Skin epidermis (tissue), 12 donors: ENCODE data around the gene HSDL2.

Experiments
- H3K27ac ChIP-seq, 21 experiments: fragments of 200-600 bp; sonication (generic) in 11 of 21; one replicate each; pipeline ENCODE4 v1.5.0; 2020; ENCODE audit warnings: mild to moderate bottlenecking in 3 of 21, inconsistent platforms in 2 of 21, moderate library complexity in 2 of 21
- H3K4me3 ChIP-seq, 7 experiments: fragments of 200-600 bp; sonication (generic) in 2 of 7; one replicate each; pipeline ENCODE4 v1.5.0; 2020; ENCODE audit warnings: inconsistent platforms in 2 of 7, mild to moderate bottlenecking in 2 of 7, moderate library complexity in 1 of 7

HSDL2 gene

DNA sequence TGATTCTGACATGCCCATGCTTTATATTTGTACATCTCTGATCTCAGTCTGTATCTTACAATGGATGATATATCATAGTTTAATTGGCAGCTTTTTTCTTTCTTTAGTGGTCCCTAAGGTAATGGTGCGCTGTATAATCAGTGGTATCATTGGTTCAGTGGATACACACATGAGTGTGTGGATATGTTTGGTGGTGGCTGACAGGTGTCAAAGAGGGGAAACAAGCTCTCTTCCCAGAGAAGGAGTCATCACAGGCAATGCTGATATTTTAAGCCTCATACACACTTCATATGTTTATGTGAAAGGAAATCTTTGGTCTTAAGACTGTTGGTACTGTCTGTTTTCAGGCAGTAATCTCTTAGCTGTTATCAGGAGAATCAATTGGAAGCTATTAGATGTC, 54.6 kb downstream of the HSDL2 start:
- H3K4me3 ChIP-seq: no peak overlapping the region
- H3K27ac ChIP-seq: peak overlapping the region in 6 of 21 experiments; percentile 5 to 50 (median 30)

DNA sequence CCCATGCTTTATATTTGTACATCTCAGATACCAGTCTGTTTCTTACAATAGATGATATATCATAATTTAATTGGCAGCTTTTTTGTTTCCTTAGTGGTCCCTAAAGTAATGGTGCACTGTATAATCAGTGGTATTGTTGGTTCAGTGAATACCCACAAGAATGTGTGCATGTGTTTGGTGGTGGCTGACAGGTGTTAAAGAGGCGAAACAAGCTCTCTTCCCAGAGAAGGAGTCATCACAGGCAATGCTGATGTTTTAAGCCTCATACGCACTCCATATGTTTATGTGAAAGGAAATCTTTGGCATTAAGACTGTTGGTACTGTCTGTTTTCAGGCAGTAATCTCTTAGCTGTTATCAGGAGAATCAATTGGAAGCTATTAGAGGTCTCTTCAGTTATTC, 57.5 kb downstream of the HSDL2 start:
- Histone ChIP-seq H3K27ac (no peak overlapping the region), H3K4me3 (no peak overlapping the region)

DNA sequence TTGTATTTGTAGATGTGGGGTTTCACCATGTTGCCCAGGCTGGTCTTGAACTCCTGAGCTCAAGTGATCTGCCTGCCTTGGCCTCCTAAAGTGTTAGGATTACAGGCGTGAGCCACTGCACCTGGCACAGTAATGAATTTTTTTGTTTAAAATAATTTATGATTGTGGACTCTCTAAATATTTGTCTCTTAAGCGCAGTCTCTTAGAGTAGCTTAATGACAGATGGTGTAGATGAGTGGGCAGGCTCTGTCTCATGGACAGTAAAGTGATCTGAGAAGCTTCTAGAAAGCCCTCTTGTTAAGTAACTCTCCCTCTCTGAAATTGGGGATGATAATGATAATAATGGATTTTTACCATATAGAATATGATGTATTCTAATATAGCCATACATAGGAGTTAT, 59.3 kb downstream of the HSDL2 start:
- Histone ChIP-seq H3K27ac (no peak overlapping the region), H3K4me3 (no peak overlapping the region)

DNA sequence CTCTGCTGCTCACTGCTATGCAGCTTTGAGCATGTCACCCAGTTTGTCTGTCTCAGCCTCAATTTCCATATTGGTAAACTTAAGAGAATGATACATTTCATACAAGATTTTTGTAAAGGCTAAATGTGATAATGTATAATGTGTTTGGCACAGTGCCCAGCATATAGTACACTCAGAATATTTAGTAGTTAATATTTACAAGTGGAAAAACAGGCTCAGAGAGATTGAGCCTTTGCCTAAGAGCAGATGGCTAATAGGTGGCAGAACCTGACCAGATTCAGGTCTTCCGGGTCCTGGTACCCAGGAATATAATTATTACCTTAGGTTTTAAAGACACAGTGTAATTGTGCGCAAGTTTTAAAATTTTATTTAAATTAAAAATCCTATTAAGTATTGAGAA, 59.9 kb downstream of the HSDL2 start:
- Histone ChIP-seq H3K27ac (no peak overlapping the region), H3K4me3 (no peak overlapping the region)

DNA sequence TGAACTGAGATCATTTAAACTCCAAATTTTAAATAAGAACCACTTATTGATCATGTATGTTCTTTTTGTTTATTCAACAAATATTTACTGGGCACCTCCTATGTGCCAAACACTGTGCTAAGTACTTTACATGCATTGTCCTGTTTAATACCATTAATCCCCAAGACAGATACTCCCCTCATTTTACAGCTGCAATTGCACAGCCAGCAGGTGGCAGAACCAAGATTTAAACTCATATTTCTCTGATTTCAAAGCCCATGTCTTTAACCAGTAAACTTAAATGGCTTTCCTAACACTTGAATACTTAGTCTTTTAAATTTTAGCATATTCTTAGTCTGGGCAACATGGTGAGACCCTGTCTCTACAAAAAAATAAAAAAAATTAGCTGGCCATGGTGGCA, 63.3 kb downstream of the HSDL2 start:
- Histone ChIP-seq H3K27ac (no peak overlapping the region), H3K4me3 (no peak overlapping the region)

DNA sequence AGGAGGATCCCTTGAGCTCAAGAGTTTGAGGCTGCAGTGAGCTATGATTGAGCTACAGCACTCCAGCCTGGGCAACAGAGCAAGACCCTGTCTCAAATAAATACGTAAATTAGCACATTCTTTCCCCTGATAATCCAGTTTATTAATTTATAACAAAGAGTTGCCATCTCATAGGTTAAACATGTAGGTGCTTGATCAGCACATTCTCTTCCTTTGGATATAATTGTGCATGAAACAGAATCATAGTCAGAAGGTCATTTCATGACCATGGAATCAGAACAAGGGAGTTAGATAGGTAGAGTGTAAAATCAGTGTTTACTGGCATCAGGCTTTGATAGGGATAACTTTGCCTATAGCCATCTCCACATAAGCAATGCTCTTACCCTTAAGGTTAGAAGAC, 63.7 kb downstream of the HSDL2 start:
- Histone ChIP-seq H3K27ac (no peak overlapping the region), H3K4me3 (no peak overlapping the region)

DNA sequence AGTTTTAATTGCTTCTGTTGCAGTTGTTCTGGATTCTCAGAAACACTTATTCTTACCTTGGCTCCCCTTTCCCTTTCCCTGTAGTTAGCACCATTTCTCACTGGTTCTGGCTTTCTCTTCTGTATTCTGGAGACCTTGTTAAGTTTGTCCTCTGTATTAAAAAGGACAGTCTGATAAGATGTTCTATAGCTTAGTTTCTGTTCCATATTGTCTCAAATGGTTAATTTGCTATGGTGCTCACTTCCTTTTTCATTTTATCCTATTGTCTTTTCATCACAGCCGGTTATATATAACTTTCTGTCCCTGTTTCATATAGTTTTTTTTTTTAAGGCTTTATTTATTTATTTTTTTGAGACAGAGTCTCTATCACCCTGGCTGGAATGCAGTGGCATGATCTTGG, 65.3 kb downstream of the HSDL2 start:
- no peak overlapping the region for H3K27ac ChIP-seq

DNA sequence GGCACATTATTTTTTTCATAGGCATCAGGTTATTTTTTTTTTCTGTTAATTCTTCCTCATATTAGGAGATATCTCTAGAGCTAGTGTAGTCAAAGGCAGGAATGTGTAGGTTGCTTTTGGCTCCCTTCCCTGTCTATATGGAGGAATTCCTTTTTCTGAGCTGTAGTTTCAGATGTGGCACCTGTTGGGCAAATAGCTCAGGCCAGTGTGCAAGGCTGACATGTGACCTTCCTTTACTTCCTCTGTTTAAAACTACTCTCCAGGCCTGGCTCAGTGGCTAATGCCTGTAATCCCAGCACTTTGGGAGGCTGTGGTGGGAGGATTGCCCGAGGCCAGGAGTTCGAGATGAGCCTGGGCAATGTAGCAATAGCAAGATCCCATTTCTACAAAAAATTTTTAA, 66.2 kb downstream of the HSDL2 start:
- Histone ChIP-seq H3K27ac (peak overlapping the region in 1 of 21 experiments; percentile 25), H3K4me3 (no peak overlapping the region)

More for the DNA sequence above, 65.3 kb downstream of the HSDL2 start:
- no peak overlapping the region for H3K4me3 ChIP-seq

DNA sequence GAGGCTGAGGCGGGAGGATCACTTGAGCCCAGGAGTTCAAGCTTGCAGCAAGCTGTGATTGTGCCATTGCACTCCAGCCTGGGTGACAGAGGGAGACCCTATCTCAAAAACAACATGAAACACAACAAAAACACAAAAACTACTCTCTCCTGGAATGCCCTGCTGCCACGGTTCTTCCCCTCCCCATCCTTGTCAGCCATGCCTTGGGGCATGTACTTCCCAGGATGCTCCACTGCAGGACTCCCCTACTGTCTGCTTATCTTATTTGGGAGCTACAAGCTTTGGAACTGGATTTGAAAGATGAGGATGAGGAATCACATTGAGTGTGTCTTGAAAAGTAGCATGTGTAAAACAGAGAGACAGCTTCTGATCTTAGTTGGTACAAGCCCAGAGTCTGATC, 66.6 kb downstream of the HSDL2 start:
- Histone ChIP-seq H3K27ac (peak overlapping the region in 8 of 21 experiments; percentile 1 to 68 (median 19)), H3K4me3 (no peak overlapping the region)

DNA sequence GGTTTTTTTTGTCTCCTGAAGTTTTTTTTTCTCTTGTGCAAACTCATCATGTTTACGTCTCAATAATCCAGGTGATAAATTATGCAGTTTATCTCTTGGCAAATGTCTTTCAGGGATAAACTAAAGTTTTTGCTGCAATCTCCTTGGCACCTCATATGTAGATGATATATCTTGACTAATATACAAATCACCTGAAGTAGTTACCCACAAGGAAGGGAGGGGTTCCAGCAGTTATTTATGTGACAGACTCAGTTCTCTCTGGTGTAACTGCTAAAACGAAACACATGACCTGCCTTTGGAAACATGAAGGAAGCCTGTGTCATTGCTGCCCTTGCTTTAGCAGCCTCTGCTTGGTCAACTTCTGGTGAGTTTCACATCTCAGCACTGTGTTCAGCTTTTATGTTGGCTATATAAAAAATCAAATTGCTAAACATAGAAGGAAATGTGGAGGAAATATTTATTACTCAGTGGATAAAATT, 67.4 kb downstream of the HSDL2 start:
- Histone ChIP-seq H3K4me3 (no peak overlapping the region), H3K27ac (peak overlapping the region in 7 of 21 experiments; percentile 2 to 68 (median 33))

DNA sequence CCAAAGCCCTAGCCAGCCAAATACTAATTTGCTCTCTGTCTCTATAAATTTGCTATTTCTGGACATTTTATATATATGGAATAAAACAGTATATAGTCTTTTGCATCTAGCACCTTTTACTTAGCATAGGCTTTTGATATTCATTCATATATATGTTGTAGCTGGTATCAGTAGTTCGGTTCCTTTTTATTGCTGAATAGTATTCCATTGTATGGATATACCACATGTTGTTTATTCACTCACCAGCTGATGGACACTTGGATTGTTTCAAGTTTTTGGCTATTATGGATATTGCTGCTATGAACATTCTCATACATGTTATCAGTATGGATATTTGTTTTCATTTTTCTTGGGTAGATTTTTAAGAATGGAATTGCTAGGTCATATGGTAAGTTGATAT, 82.9 kb downstream of the HSDL2 start:
- Histone ChIP-seq H3K4me3 (no peak overlapping the region), H3K27ac (no peak overlapping the region)

DNA sequence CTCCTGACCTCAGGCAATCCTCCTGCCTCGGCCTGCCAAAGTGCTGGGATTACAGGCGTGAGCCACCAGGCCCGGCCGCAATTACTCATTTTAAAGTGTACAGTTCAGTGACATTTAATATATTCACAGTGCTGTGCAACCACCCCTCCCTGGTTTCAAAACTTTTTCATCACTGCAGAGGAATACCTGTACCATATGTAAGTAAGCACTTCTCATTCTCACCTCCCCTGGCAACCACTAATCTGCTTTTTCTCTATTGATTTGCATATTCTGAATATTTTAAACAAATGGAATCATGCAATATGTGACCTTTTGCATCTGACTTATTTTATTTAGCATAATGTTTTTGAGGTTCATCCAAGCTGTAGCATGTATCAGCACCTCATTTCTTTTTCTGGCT, 85.4 kb downstream of the HSDL2 start:
- Histone ChIP-seq H3K4me3 (no peak overlapping the region), H3K27ac (no peak overlapping the region)

DNA sequence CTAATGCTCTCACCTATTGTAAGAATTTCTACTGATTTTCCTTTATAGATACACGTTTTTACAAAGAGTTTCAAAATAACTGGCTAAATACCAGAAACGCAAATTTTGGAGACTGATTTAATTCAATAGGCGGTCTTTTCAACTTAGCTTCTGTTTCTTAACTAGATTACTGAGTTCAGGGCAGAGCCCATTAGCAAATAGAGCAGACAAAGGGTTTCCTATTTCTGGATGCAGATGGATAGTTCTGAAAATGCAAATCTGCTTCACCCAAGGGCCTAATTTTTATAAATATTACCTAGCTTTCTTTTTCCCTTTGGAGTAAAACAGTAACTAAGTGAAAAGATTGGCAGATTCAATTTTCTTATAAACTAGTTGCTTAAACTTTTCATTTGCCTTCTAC, 93.1 kb downstream of the HSDL2 start:
- no peak overlapping the region for H3K27ac ChIP-seq
- H3K4me3 ChIP-seq: no peak overlapping the region

DNA sequence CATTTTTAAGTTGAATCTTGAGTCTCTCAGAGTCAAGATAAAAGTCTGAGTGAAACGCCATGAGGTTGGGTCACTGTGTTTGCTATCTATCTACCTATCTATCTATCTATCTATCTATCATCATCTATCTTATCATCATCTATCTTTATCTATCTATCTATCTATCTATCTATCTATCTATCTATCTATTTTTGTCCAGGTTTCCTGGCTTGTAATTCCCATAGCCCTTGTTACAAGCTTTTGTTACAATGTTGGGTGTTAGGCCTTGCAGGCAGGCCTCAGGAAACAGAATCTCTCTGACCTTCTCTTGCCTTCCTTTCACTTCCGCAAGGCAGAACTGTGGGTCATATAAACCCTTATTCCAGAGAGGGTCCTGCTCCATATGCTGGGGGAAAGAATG, 94.1 kb downstream of the HSDL2 start:
- H3K27ac ChIP-seq: no peak overlapping the region
- H3K4me3 ChIP-seq: no peak overlapping the region

DNA sequence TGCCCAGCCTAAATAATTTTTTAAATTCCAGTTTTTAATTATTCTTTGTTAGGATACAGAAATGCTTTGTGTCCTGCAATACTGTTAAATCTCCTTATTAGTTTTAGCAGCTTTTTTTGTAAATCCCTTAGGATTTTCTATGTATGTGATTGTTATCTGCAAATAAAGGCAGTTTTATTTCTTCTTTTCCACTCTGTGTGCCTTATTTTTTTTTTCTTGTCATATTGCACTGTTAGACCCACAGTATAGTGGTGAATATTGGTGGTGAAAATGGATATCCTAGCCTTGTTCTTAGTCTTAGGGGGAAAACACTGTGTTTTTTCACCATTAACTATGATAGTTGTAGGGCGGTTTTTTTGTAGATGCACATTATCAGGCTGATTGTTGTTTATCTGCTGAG, 95.4 kb downstream of the HSDL2 start:
- Histone ChIP-seq H3K27ac (no peak overlapping the region), H3K4me3 (no peak overlapping the region)

DNA sequence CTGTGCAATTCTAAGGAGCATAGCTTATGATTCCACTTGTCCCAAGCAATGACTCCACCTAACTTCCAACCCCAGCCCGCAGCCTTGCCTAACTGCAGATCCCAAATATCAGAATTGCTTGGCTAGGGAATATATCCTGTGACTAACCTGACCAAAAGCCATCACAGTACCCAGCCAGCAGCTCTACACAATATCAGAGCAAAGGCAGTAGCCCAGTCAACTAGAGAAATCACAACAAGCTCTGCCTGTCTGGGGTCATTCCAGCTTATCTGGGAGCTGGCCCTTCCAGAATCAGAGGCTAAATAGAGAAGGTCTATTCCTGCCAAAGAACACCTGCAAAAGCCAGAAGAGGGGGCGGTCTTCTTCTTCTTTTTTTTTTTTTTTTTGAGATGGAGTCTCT, 97.4 kb downstream of the HSDL2 start:
- no peak overlapping the region for H3K27ac ChIP-seq
- H3K4me3 ChIP-seq: no peak overlapping the region

DNA sequence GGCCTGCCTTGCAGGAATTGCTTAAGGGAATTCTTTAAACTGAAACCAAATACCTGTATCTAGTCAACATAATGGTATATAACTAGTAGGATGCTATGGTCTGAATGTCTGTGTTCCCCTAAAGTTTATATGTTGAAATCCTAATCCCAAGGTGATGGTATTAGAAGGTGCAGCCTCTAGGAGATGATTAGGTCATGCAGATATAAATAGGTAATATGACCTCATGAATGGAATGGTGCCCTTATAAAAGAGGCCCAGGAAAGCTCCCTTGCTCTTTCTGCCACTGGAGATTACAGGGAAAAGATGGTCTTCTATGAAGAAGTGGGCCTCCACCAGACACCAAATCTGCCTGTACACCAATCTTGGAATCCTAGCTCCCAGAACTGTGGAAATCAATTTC, 99.3 kb downstream of the HSDL2 start:
- Histone ChIP-seq H3K4me3 (no peak overlapping the region), H3K27ac (no peak overlapping the region)

DNA sequence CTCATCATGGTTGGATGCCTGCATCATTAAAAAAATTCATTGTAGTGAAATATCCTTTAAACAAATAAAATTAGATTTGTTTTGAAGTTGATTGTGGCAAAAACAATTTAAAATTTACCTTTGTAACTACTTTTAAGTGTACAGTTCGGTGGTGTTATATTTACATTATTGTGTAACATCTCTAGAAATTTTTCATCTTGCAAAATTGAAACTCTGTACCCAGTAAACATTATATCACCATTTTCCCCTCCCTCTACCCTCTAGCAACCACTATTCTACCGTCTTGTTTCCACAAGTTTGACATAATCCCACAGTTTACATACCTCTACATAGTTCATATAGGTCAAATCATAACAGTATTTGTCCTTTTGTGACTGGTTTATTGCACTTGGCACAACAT, 104.7 kb downstream of the HSDL2 start:
- H3K27ac ChIP-seq: no peak overlapping the region
- H3K4me3 ChIP-seq: no peak overlapping the region

DNA sequence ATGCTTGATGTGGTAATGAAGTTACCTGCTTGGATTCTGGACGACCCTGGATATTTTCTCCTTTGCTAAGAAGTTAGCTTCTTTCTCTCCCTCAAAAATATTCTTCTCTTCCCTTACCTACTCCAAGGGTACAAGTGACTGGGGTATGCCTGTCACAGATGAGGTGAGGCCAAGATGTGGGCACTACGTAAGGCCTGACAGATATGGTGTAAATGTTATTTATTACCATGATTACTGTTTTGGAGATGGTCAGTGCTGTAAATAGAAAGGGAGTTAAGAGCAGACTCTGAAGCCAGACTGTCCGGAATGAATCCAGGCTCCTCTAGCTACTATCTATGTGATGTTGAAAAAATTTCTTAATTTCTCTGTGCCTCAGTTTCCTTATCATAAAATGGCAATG, 105.7 kb downstream of the HSDL2 start:
- H3K4me3 ChIP-seq: peak overlapping the region in 2 of 7 experiments; percentile 90 to 91
- H3K27ac ChIP-seq: no peak overlapping the region

DNA sequence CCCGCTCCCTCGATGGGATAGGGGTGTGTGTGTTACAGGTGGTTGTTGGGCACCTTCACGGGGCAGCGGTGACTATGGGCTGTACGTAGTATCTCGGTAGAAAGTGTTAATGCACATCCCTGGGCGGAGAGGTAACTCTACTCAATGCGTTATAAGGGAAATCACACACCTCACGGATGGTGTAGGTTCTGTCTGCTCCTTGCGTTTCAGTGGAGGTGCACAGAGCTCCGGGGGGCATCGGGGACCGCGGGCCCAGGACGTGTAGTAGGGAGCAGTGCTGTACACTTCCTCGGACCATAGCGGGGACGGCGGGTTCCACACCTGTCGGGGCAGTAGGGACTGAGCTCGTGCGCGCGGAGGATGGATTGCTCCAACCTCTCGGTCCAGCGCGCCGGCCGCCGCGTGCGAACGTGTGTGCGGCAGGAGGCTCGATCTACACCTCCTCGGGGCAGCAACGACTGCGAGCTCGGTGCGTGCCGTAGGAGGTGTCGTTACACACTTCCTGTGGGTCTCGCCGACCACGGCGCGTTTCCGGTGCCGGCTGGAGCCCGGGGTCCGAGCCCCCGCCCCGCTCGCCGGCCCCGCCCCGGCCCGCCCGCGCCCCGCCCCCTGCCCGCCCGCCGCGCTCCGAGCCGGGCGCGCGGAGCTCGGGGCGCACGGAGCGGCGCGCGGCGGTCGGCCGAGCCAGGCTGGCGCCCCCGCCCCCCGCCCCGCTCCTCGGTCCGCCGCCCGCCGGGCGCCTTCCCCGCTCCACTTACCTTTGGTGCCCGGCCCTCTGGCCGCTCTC, 106.5 kb downstream of the HSDL2 start, which contains the start of gene KIAA1958:
KIAA1958 (plus strand) TSS at position 607 of the 787 bp plus-strand sequence. CDS start 87,254 bp downstream, outside the sequence.
- H3K4me3 ChIP-seq: peak within 1 kb of the TSS; percentile 74 to 97 (median 90)
- peak within 1 kb of the TSS in 20 of 21 experiments; percentile 37 to 83 (median 68) for H3K27ac ChIP-seq

DNA sequence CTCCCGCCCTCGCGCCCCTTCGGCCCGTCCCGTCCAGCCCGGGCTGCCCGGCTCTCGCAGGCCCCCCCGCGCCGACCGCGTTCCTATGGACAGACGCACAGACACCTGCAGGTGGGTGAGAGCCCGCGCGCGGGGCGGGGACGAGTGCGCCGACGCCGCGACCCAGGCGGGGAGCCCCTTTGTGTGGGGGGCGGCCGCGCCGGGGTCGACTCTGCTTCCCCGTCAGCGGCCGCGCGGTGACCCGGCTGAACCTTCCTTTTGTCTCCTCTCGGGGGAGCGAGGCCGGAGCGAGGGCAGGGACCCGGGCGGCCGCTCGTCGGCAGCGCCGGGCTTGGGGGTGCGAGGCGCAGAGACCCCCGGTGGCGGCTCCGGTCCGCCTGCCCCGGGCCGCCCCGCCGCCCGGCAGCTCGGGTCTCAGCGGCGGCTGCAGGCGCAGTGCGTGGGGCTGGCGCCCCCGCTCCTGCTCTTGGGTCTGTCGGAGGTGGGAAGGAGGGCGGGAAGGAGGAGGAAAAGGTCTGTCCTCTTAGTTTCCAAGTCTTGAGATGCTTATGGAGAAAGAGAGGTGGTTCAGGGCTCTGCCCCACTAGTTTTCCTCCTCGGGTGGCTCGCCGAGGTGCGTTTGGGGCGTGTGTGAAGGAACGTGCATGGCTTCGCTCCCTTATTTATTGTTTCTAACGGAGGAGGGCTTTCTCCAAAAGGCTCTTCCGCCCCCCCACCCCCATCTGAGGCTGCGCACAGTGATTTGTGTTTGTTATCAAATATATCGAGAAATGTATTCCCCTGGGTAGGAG, 107.3 kb downstream of the HSDL2 start:
- peak overlapping the region; percentile 74 to 97 (median 90) for H3K4me3 ChIP-seq
- H3K27ac ChIP-seq: peak overlapping the region in 16 of 21 experiments; percentile 34 to 83 (median 67)
